Measurements from ENCODE around the gene IFT52. TPM values are rescaled to one million over a fixed set of nuclear protein-coding genes. Genes with fewer than 3 reads are reported as not detected.

IFT52 gene, protein sequence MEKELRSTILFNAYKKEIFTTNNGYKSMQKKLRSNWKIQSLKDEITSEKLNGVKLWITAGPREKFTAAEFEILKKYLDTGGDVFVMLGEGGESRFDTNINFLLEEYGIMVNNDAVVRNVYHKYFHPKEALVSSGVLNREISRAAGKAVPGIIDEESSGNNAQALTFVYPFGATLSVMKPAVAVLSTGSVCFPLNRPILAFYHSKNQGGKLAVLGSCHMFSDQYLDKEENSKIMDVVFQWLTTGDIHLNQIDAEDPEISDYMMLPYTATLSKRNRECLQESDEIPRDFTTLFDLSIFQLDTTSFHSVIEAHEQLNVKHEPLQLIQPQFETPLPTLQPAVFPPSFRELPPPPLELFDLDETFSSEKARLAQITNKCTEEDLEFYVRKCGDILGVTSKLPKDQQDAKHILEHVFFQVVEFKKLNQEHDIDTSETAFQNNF
- total RNA-seq (2021; fragmentation: NEBNext Ultra II Directional; extraction: Animal tissue kit (Norgen Biotek cat#: 25700)) (31.6 and 35.6 TPM in 2 replicates), polyA plus RNA-seq (2011; rRNA removed) (29.1 and 40.4 TPM in 2 replicates), polyA minus RNA-seq (2011; rRNA and poly(A)+ RNA removed) (46.4 and 72.4 TPM in 2 replicates)
- 30.8 TPM for polyA plus RNA-seq (2011; cell fraction: cytosol; rRNA removed)
- 28.4 TPM for polyA plus RNA-seq (2011; cell fraction: nucleus; rRNA removed)
- polyA plus RNA-seq (2012, experiment 1 of 2), result 29.5 to 35.1 TPM (median 30.4 TPM) in 4 replicates
- polyA plus RNA-seq (2012, experiment 2 of 2), result 15.9 TPM
- polyA plus RNA-seq (2013, experiment 1 of 2), result 19.6 TPM
- polyA plus RNA-seq (2013, experiment 2 of 2), result 18.5 TPM
- 12.7 TPM for polyA minus RNA-seq (2011; cell fraction: cytosol; rRNA and poly(A)+ RNA removed)
- 21.3 TPM for polyA minus RNA-seq (2011; cell fraction: nucleus; rRNA and poly(A)+ RNA removed)
- long read RNA-seq, experiment 1, transcript IFT52-201 (14 exons, 1,757 nt), result major isoform, 19 of 57 reads
- long read RNA-seq, experiment 1, transcript IFT52-202 (14 exons, 1,599 nt), result minor isoform, 10 of 57 reads
- long read RNA-seq, experiment 1, partial matches to known transcripts, result 16 of 57 reads
- long read RNA-seq, experiment 1, other reads (novel, unspliced or antisense), result 12 of 57 reads
- long read RNA-seq, experiment 2, transcript IFT52-201 (14 exons, 1,757 nt), result major isoform, 46 of 84 reads
- long read RNA-seq, experiment 2, transcript IFT52-202 (14 exons, 1,599 nt), result minor isoform, 21 of 84 reads
- long read RNA-seq, experiment 2, partial matches to known transcripts, result 4 of 84 reads
- long read RNA-seq, experiment 2, other reads (novel, unspliced or antisense), result 13 of 84 reads

DNA sequence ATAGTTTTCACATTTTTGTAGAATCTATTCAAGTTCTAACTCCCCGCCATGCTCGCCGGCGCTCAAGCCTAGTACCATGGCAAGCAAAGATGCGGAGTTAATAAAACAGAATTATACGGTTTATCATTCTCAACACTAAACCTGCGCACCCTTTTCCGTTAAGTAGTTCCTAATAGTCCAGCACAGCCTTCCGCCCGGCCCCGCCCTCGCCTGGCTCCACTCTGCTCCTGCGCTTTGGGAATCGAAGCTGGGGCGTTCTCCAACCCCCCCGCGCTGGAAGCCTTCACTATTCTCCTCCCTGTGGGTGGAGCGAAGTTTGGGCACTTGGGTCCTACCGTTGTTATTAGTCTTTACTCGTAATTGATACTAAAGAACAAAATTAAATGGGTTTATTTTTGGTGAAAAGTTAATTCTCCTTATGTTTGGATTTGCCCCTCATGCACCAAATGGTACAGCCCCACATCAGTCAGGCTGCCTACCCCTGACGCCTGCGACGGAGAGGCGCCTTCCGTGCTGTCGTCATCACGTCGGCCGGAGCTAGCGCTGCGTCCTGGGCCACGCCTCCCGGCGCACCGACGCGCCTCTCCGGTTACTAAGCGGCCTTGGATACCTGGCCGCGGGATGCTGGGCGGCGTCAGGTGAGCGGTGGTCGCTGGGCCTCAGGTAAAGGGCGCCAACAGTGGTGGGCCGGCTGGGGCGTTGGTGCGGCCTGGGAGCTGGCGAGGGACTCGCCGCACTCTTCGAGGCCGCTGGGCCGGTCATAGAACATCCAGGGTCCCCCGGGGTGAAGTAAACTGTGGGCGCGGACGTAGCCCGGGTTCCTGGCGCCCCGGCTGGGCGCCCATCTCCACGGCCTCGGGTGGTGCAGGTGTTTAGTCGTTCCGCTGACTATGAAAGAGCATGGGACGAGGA is at the start of gene IFT52:
Gene IFT52 (plus strand): TSS at position 546 of the 912 bp plus-strand sequence. CDS start 3,762 bp downstream, outside the sequence.
- peak; percentile 88 to 89 for DNase-seq (ENCODE audit: low read depth in 1 of 2, low spot score in 2 of 2)
- H2BK12ac ChIP-seq (ENCODE audit: low read depth, low read length), result no peak within 1 kb of the TSS
- H2BK20ac ChIP-seq (ENCODE audit: low read length), result no peak within 1 kb of the TSS
- no peak within 1 kb of the TSS for H4K91ac ChIP-seq (replicated peaks; ENCODE audit: insufficient read length, low read length)
- ChIA-PET POLR2A (ENCODE audit: partially characterized antibody) (interaction anchor here (0.7 to 1.6 kb wide), 13 partner anchors 11 to 136 kb away, joined by 3 to 7 read pairs (median 3); no protein-coding TSS in a partner anchor), CTCF (ENCODE audit: partially characterized antibody) (interaction anchor here (0.7 to 1.6 kb wide), 5 partner anchors 53 to 142 kb away, joined by 3 to 4 read pairs (median 3); no protein-coding TSS in a partner anchor)
- no peak for FAIRE-seq
- H3K27ac ChIP-seq (ENCODE audit: low read depth, low read length), result peak within 1 kb of the TSS; percentile 93
- H3K14ac ChIP-seq (ENCODE audit: insufficient read length), result no peak within 1 kb of the TSS
- peaks cover 0 to 4% (median 2%) of the 10 kb centered on the region in 4 experiments; a peak in 4 of 8 replicates for H3K36me3 ChIP-seq (ENCODE audit: control insufficient read depth in 2 of 4, insufficient read depth in 4 of 4, low read length in 3 of 4)
- peaks cover 0 to 5% of the 10 kb centered on the region in 2 experiments; a peak in 2 of 4 replicates for H3K79me2 ChIP-seq (ENCODE audit: control insufficient read depth in 1 of 2, insufficient read depth in 2 of 2, low read length in 2 of 2)
- H4K20me1 ChIP-seq (replicated peaks in 1 of 2; ENCODE audit: control insufficient read depth in 1 of 2, insufficient read depth in 2 of 2, low read length in 2 of 2), result no peaks in the 10 kb centered on the region
- no peak within 1 kb of the TSS for H3K18ac ChIP-seq (ENCODE audit: extremely low read depth, low read length)
- WGBS, 2 experiments (ENCODE audit: extremely low coverage in 1 of 2, insufficient coverage in 1 of 2, insufficient read length in 1 of 2, insufficient replicate concordance in 2 of 2, low coverage in 1 of 2, low lambda C conversion rate in 2 of 2, missing lambda C conversion rate in 1 of 2), result 2% methylated on average over 68 of the region's 68 CpGs; no CpG with 5 or more reads in 1 of the 2 experiments
- H2BK120ac ChIP-seq (replicated peaks; ENCODE audit: low read depth, low read length), result no peak within 1 kb of the TSS
- H4K8ac ChIP-seq (ENCODE audit: extremely low read depth, insufficient read depth, low read length), result peak within 1 kb of the TSS; percentile 79; the same call in 1 of the 2 replicates
- H3K9me3 ChIP-seq (ENCODE audit: insufficient read depth in 2 of 2, low read depth in 1 of 2, low read length in 1 of 2), result no peaks in the 10 kb centered on the region
- peak within 1 kb of the TSS; percentile 57 to 81 (median 74) for H3K4me3 ChIP-seq (ENCODE audit: extremely low read depth in 1 of 4, insufficient read depth in 2 of 4, low read depth in 3 of 4, low read length in 4 of 4)
- H3K23me2 ChIP-seq (ENCODE audit: low read depth, low read length), result no peaks in the 10 kb centered on the region; the same call in 1 of the 2 replicates
- peak within 1 kb of the TSS; percentile 14 for H4K5ac ChIP-seq (ENCODE audit: insufficient read length, low read depth, low read length)
- peak within 1 kb of the TSS; percentile 49; the same call in 1 of the 2 replicates for H2BK5ac ChIP-seq (ENCODE audit: low read depth, low read length)
- no peaks in the 10 kb centered on the region for H3K27me3 ChIP-seq (replicated peaks in 1 of 4; ENCODE audit: control insufficient read depth in 3 of 4, extremely low read depth in 1 of 4, insufficient read depth in 3 of 4, low read length in 3 of 4)
- H3K56ac ChIP-seq (replicated peaks; ENCODE audit: insufficient read length, low read depth, low read length), result peak within 1 kb of the TSS; percentile 18
- no peaks in the 10 kb centered on the region for H3K79me1 ChIP-seq (ENCODE audit: low read depth, low read length)
- peak within 1 kb of the TSS; percentile 94 for H2AFZ ChIP-seq (ENCODE audit: low read length)
- peak within 1 kb of the TSS; percentile 39 to 90 (median 76) for H3K9ac ChIP-seq (replicated peaks in 1 of 4; ENCODE audit: extremely low read depth in 1 of 4, low read depth in 3 of 4, low read length in 3 of 4)
- no peak within 1 kb of the TSS for H3K23ac ChIP-seq (ENCODE audit: insufficient read length)
- 0 out of 2 replicates have a peak within 1 kb of the TSS, but pooled peaks have one; percentile 61 for H2BK15ac ChIP-seq (ENCODE audit: low read length)
- H2AK5ac ChIP-seq (ENCODE audit: low read depth, low read length), result no peak within 1 kb of the TSS
- peak within 1 kb of the TSS; percentile 29 for H3K4ac ChIP-seq (replicated peaks; ENCODE audit: insufficient read length, low read depth, low read length)
- no peaks in the 10 kb centered on the region for H3K4me1 ChIP-seq (replicated peaks in 1 of 4; ENCODE audit: control insufficient read depth in 3 of 4, insufficient read depth in 4 of 4, low read length in 3 of 4)
- peak within 1 kb of the TSS; percentile 69 to 76 for H3K4me2 ChIP-seq (ENCODE audit: insufficient read depth in 1 of 2, low read depth in 2 of 2, low read length in 2 of 2)
- TF ChIP-seq TEAD4 (IDR thresholded peaks at IDR 0.05; ENCODE audit: low read depth, low read length) (no peak), SP1 (IDR thresholded peaks at IDR 0.05; ENCODE audit: low read depth, low read length) (peak; percentile 53; the same call in 1 of the 2 replicates), BACH1 (IDR thresholded peaks at IDR 0.05; ENCODE audit: low read length) (no peak)
- TF ChIP-seq, protein P1, sequence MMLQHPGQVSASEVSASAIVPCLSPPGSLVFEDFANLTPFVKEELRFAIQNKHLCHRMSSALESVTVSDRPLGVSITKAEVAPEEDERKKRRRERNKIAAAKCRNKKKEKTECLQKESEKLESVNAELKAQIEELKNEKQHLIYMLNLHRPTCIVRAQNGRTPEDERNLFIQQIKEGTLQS (IDR thresholded peaks at IDR 0.05; ENCODE audit: insufficient read depth, low read depth, low read length), result no peak

All from H1 (cell line).